ENCODE results near the gene PPIP5K2.

PPIP5K2 gene

DNA sequence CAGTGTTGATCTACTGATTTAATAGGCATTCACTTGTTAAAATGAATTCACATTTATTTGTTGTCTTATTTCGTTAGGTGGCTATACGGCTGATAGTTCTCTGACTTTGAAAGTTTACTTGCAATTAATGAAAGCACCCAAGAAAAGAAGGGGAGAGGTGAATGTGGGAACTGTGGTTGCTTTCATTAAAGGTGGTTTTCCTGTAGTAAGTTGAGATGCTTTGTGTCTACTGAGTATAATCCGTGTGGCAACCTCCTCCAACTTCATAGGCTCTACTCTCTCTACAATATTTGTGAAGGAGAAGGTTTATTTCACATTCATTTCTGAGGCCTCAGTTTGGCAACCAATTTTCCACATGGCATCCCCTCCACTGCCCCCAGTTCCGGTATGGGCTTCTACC lies 125.7 kb downstream of the PPIP5K2 start:
- no peak for DNase-seq (ENCODE audit: extremely low read depth, low read depth)
- TF ChIP-seq, protein P1, sequence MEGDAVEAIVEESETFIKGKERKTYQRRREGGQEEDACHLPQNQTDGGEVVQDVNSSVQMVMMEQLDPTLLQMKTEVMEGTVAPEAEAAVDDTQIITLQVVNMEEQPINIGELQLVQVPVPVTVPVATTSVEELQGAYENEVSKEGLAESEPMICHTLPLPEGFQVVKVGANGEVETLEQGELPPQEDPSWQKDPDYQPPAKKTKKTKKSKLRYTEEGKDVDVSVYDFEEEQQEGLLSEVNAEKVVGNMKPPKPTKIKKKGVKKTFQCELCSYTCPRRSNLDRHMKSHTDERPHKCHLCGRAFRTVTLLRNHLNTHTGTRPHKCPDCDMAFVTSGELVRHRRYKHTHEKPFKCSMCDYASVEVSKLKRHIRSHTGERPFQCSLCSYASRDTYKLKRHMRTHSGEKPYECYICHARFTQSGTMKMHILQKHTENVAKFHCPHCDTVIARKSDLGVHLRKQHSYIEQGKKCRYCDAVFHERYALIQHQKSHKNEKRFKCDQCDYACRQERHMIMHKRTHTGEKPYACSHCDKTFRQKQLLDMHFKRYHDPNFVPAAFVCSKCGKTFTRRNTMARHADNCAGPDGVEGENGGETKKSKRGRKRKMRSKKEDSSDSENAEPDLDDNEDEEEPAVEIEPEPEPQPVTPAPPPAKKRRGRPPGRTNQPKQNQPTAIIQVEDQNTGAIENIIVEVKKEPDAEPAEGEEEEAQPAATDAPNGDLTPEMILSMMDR (IDR thresholded peaks at IDR 0.05; ENCODE audit: low read depth, low read length) = no peak

DNA sequence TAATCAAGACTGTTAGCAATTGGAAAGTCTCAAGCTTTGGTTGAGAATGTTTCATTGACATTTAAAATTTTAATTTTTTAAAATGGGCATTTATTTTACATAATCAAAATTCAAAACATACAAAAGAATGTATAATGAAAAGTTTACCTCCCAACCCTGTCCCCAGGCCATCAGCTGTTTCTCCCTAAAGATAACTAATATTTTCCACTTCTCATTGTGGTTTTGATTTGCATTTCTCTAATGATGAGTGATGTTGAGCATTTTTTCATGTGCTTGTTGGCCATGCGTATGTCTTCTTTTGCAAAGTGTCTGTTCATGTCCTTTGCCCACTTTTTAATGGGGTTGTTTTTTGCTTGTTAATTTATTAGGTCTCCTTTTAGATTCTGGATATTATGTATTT lies 127.0 kb downstream of the PPIP5K2 start:
- TF ChIP-seq, protein P1 (IDR thresholded peaks at IDR 0.05; ENCODE audit: low read depth, low read length) = no peak
- DNase-seq (ENCODE audit: extremely low read depth, low read depth) = no peak

DNA sequence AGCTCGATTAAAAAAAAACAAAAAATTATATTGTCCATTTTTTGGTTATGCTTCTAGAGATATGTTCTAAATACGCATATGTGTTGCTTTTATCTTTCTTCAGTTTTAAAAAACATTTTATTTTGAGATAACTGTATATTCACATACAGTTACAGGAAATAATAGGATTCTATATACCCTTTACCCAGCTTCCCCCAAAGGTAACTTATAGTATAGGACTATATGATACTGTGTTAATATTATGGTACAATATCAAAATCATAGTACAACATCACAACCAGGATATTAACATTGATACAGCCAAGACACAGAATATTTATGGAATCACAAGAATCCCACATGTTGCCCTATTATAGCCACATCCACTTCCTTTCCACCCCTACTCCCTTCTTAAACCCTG lies 129.0 kb downstream of the PPIP5K2 start:
- TF ChIP-seq, protein P1 (IDR thresholded peaks at IDR 0.05; ENCODE audit: low read depth, low read length) = no peak
- no peak for DNase-seq (ENCODE audit: extremely low read depth, low read depth)

DNA sequence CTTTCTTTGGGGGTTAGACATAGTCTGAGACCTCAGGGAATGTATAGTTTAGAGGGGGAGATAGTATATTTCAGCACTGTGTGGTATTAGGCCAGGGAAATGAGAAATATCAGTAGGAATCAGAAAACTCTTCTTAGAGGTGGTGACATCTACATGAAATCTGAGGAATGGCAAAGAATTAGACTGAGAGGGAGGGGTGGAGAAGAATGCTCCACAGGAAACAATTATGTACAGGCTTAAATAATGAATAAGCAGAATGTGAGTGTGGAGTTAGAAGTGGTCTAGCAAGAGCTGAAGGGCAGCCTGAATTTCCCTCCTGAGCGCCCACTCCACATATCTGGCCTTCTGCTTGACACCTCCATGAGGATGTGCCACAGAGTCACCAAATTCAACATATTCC lies 134.8 kb downstream of the PPIP5K2 start:
- TF ChIP-seq, protein P1 (IDR thresholded peaks at IDR 0.05; ENCODE audit: low read depth, low read length) = no peak
- DNase-seq (ENCODE audit: extremely low read depth, low read depth) = no peak

DNA sequence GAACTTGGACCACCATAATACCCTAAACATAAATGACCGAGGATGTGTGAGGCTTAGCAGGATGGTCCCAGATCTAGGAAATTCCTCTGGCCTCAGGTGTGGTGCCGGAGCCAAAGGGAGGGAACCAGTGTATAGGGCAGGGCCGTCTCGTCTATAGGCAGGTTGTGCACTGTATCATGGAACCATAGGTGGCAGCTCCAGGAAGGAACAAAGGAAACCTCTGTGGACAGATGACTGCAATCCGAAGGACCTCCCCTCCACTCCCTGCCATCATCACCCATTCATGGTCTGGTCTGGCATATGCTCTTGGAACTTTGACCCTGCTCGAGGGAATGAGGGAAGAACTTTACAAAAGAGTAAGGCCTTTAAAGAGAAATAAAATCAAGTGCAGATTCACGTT lies 135.6 kb downstream of the PPIP5K2 start:
- no peak for DNase-seq (ENCODE audit: extremely low read depth, low read depth)
- TF ChIP-seq, protein P1 (IDR thresholded peaks at IDR 0.05; ENCODE audit: low read depth, low read length) = no peak

DNA sequence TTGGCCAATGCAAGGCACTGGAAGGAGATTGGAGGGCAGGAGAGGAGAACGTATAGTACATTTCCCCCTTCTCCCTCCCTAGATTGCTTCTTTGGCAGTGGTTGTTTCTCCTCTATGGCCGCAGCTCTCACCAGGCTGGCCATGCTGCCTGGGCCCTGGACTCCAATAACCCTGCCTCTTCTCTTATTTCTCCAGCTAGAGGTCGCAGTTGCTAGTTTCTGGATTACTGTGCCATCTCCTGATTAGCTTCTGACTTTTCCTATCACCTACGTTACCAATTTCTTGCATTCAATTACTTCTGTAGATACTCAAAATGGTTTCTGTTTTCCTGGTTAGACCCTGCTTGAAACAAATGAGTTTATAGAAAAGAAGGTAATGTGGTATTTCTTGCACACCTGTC lies 136.1 kb downstream of the PPIP5K2 start:
- TF ChIP-seq, protein P1 (IDR thresholded peaks at IDR 0.05; ENCODE audit: low read depth, low read length) = no peak
- no peak for DNase-seq (ENCODE audit: extremely low read depth, low read depth)

DNA sequence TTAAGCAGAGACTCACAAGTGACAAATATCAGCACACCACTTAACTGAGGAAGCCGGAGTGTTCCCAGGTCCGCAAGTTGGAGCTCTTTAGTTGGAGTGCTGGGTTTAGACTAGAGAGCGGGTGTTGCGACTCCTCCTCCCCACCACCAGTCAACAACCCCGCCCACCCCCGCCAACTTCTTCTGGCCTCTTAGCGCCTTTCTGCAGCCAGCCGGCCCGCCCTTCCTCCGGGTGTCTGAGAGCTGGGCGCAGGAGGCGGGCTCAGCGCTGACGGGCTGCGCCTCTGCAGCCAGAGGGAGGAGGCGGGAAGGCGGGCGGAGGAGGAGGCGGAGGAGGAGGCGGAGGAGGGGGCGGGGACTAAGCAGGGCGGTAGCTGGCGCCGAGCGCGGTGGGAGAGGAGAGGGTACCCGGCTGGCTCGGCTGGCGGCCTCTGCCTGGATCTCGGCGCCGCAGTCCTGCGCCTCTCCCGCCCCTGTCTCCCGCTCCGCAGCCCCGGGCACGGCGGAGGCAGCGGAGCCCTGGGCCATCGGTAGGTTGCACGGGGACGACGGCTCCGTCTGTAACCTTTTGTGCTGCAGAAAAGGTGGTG lies 138.4 kb downstream of the PPIP5K2 start, which contains the start of gene MACIR:
Gene MACIR, plus strand, starts transcription at position 396 of the 589 bp plus-strand sequence. CDS start 17,157 bp downstream, outside the sequence.
- DNase-seq (ENCODE audit: extremely low read depth, low read depth) = peak; percentile 91
- TF ChIP-seq, protein P1 (IDR thresholded peaks at IDR 0.05; ENCODE audit: low read depth, low read length) = peak; percentile 3; the same call in 1 of the 2 replicates

All from AG09319 (cell line).